HG02588 (cell line): ENCODE data around the gene PCDHGC3.
"Not testable (repeated sequence)": the region's sequence is repeated elsewhere in the genome, so short reads cannot be mapped to it uniquely, and the experiment has no call there.

Experiments
- ATAC-seq: cut with Tn5 transposase; IDR thresholded peaks from one replicate; pipeline ENCODE4 v1.9.1; 2021; ENCODE audit warnings: mild to moderate bottlenecking, moderate library complexity; ENCODE audit not compliant: unreplicated experiment

Gene PCDHGC3

GRCh38 chr5:141475625-141476131 lies at the start of gene PCDHGC3:
Gene PCDHGC3 (plus strand): TSS chr5:141475966. CDS start chr5:141476117, 151 bp downstream.
- peak; percentile 99 for ATAC-seq

GRCh38 chr5:141427783-141428426 lies 47.9 kb upstream of the PCDHGC3 start:
- ATAC-seq, result no peak

- ATAC-seq, result no peak
These were observed 45.2 kb upstream of the PCDHGC3 start, which contains the start of gene PCDHGA12 for GRCh38 chr5:141430332-141431113. Gene PCDHGA12 (plus strand): TSS chr5:141430507. CDS start chr5:141430760, 253 bp downstream.

GRCh38 chr5:141431286-141431685 lies 44.5 kb upstream of the PCDHGC3 start:
- no peak for ATAC-seq

GRCh38 chr5:141432308-141432707 lies 43.5 kb upstream of the PCDHGC3 start:
- not testable (repeated sequence) for ATAC-seq

- not testable (repeated sequence) for ATAC-seq
These were observed 43.0 kb upstream of the PCDHGC3 start for GRCh38 chr5:141432726-141433125.

GRCh38 chr5:141434006-141434405 lies 41.8 kb upstream of the PCDHGC3 start:
- ATAC-seq, result no peak

GRCh38 chr5:141437221-141437620 lies 38.5 kb upstream of the PCDHGC3 start:
- no peak for ATAC-seq

GRCh38 chr5:141439411-141440141 lies 36.2 kb upstream of the PCDHGC3 start:
- no peak for ATAC-seq

GRCh38 chr5:141440341-141440740 lies 35.4 kb upstream of the PCDHGC3 start:
- no peak for ATAC-seq

- ATAC-seq, result no peak
These were observed 34.1 kb upstream of the PCDHGC3 start for GRCh38 chr5:141441571-141442170.

- ATAC-seq, result no peak
These were observed 10.4 kb upstream of the PCDHGC3 start for GRCh38 chr5:141465351-141465750.

- ATAC-seq, result peak; percentile 23
These were observed 556 bp downstream of the PCDHGC3 start for GRCh38 chr5:141476132-141476911.

GRCh38 chr5:141477044-141477575 lies 1.3 kb downstream of the PCDHGC3 start:
- ATAC-seq, result no peak

GRCh38 chr5:141477815-141478214 lies 2.0 kb downstream of the PCDHGC3 start:
- no peak for ATAC-seq

- no peak for ATAC-seq
These were observed 2.7 kb downstream of the PCDHGC3 start for GRCh38 chr5:141478321-141478945.

- no peak for ATAC-seq
These were observed 4.0 kb downstream of the PCDHGC3 start for GRCh38 chr5:141479776-141480175.

- no peak for ATAC-seq
These were observed 8.1 kb downstream of the PCDHGC3 start for GRCh38 chr5:141483902-141484301.

GRCh38 chr5:141484310-141484640 lies 8.5 kb downstream of the PCDHGC3 start:
- ATAC-seq, result no peak
